Myocyte (in vitro differentiated cells): ENCODE results near the gene TLCD5. TPM values are rescaled to one million over a fixed set of nuclear protein-coding genes. Genes with fewer than 3 reads are reported as not detected.
A peak's percentile ranks its signal among the peaks of the same experiment; 100 is the strongest.

Source experiments
- DNase-seq: peaks from one replicate; pipeline ENCODE4 v3.0.0-alpha.2; 2012; ENCODE audit warnings: low read depth
- polyA plus RNA-seq: library from polyadenylated mRNA; unstranded; fragments of >200 nt; gene quantifications from one replicate; pipeline ENCODE4 v1.2.1, GENCODE V29; 2012; ENCODE audit warnings: missing spikeins
- total RNA-seq: library from RNA; depleted of rRNA; stranded (reverse); fragments of >200 nt; gene quantifications from 2 replicates; pipeline ENCODE4 v1.2.3, GENCODE V29; 2014

TLCD5 gene
- total RNA-seq, result 17.7 and 24.2 TPM in 2 replicates
- 11.5 TPM for polyA plus RNA-seq

GRCh38 chr11:120324932-120325810 is at the start of gene TLCD5:
Gene TLCD5, plus strand, starts transcription at chr11:120325299. Its CDS starts 2,143 bp downstream, at chr11:120327442.
- DNase-seq, result peak; percentile 79

DNA sequence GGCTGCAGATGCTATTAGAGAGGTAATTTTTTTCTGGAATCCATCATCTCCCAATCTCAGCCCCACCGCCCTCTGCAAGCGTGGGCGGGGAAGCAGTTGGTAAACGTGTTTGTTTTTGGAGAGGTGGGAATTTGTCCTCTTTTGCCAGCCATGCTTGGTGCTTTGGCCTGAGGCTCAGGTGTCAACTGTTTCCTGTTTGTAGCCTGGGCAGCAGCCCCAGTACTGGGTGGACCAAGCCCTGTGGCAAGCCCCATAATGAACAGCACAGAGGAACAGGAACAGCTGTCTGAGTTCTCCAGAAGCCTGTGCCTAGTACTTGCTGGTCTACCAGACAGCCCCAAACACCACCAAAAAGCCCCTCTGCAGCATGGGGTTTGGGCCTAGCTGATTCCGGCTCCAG is 45.6 kb upstream of the TLCD5 start:
- peak; percentile 26 for DNase-seq

DNA sequence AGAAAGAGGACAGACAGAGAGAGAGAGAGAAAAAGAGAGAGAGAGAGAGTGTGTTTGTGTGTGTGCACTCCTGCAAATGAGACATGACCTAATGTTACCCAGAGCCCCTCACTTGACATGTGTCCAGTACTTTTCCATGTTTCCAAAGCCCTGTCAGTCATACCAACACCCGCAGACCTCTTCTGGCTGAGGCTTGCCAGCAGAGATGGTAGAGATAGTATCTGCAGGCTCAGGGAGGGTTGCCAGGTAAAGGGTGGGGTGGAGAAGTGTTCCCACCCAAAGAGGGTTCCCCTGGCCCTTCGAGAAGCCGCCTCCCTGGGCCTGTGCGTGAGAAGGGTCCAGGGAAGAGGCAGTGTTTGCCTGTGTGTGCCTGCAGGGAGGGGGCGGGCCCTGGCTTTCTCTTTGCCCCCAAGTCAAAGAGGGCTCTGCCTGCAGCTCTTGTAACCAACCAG is 44.5 kb upstream of the TLCD5 start:
- DNase-seq, result peak; percentile 48

DNA sequence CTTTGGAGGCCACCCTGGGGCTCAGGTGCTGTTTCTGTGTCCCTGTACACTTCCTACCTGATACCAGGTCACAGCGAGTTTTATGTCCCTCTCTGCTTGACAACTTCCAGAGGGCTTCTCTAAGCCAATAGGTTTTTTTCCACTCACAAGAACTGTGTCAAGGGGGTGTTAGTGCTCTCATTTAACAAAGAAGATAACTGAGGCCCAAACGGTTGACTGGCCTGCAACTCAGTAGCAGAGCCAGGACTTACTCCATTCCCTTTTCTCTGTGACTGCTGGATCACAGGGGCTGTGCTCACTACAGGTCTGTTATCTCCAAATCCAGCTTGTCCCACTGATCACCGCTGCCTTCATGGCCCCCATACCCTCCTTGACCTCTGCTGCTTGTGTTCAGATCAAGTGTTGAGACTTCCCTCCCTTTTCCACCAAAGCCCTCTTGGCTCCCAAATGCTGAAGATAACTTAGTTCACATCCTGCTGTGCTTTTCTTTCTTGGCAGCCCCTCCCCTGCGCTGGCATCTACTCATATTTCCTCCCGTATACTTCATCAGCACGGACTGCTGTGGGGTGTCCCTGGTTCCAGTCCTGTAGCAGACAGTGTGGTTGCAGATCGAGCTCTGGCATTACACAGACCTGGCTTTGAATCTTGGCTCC is 43.8 kb upstream of the TLCD5 start:
- DNase-seq, result no peak

GRCh38 chr11:120283124-120283523 is 42.0 kb upstream of the TLCD5 start:
- no peak for DNase-seq

- no peak for DNase-seq
These were observed 40.8 kb upstream of the TLCD5 start for GRCh38 chr11:120284272-120284671.

DNA sequence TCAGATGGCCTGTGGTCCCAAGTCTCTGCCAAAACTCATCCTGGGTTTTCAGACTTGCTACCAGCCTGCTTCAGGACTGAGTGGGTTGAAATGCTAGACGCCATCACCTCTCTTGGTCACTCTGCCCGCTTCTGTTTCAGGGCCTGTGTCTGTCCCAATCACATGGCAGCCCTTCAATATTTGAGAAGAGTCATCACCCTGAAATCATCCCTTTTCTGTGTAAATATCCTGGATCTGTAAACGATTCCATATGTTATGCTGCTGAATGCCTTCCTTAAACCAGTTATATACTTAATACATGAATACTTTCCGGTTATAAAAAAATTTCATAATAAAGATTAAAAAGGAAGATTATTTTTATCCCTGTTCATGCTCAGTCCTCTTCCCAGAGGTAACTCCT is 39.8 kb upstream of the TLCD5 start:
- DNase-seq, result no peak

GRCh38 chr11:120288021-120288420 is 37.1 kb upstream of the TLCD5 start:
- DNase-seq, result no peak

DNA sequence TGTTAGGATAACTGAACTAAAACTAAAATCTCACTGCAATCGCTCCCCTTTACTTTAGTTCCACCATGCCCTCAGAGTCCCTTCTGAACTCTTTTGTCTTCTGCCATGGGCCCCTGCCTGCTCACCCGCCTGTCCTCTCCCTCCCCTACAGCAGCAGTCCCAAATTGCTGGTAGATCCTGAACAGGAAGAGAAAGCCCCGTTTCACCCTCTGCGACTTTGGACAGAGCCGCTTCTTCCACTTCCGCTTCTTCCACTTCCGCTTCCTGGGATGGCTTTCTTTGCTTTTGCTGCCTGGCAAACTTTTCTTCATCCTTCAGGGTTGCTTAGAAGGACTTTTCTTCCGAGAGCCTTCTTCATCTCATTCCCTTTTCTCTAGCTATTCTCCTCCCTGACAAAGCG is 35.7 kb upstream of the TLCD5 start:
- DNase-seq, result no peak

DNA sequence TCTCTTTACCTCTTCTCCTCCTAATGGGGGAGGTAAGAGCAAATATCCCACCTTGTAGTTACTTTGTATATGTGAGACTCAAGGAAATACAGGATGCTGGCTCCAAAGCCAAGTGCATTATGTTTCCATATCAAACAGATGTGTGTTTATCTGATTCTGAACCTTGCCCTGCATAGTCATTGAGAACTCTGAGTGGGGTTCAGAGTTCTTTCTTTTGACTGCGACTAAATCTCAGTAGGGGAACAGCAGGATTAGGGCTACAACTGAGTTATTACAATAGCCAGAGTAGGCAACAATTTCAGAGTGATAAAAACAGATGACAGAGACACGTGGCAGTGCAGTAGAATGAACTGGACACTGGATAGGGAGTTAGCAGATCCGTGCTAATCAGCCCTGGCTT is 34.1 kb upstream of the TLCD5 start:
- no peak for DNase-seq

DNA sequence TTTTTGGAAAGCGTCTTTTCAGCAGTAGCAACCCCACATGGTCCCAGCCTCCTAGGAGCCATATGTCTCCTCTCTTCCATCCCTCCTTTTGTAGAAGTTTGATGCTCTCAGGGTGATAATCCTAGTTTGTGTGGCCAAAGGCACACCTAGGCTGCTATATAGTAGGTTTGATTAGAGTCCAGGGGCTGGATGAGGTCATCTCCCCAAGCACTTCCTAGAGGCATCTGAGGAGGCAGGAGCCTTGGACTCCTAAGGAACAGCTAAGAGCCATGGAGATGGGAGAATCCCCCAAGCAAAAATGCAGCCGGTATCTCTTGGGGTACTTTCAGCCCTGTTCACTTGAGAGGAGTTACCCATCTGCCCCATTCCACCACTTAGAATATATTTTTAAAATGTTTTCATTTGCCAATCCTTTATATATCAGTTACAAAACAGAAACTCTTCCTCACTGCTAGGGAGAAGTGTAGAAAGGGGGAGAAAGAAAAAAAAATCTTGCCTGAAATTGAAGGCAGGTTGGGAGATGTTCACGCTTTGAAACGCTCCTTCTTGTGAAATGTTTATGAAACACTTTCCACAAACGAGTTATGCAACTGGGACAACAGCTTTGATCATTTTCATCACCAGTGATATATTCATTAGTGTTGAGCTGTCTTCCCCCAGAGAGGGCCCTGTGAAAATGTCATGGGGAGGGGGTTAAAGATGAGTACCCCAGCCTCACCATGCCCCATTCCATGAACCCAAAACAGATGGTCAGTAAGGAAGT is 31.9 kb upstream of the TLCD5 start:
- DNase-seq, result no peak

- DNase-seq, result no peak
These were observed 31.0 kb upstream of the TLCD5 start for GRCh38 chr11:120294096-120294495.

DNA sequence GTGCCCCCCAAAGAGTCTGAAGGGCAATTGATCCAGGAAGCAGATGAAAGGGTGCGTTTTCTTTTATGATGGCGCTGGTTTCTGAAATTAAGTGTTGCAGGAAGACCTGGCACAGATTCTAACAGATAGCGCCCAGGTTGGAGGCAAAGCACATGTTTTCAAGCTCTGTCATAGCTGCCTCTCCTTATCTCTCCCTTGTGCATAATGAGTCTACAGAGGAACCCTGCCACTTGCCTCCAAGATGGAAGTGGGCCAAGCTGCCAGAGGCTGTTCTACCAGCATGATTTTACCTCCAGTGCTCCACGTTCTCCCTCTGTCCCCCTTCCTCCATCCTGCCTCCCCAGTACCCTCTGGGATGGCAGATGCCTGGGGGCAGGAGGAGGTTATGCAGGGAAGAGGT is 30.0 kb upstream of the TLCD5 start:
- no peak for DNase-seq

DNA sequence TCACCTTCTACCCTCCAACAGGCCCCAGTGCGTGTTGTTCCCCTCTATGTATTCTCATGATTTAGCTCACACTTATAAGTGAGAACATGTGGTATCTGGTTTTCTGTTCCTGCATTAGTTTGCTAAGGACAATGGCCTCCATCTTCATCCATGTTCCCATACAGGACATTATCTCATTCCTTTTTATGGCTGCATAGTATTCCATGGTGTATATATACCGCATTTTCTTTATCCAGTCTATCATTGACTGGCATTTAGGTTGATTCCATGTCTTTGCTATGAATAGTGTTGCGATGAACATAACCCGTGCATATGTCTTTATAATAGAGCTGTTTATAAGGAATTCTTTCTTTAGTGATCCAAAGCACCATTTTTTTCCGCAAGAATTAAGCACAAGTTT is 28.5 kb upstream of the TLCD5 start:
- no peak for DNase-seq

DNA sequence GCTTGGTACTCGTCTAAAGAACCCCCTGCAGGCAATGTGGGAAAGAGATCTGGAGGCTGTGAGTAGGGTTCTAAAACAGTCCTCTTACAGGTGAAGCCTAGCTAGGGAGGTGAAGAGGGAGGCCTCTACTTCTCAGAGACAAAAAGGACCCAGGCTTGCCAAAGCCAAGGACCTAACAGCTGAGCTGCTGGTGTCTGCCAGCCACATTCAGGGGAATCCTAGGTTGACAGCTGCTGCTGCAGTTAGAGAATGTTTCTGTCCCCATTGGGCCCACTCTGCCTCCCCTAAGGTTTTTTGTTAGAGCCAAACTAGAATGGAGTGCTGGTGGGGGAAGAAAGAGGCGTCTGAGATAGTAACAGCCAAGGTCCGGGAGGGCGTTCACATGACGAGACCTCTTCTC is 26.6 kb upstream of the TLCD5 start:
- DNase-seq, result peak; percentile 73

DNA sequence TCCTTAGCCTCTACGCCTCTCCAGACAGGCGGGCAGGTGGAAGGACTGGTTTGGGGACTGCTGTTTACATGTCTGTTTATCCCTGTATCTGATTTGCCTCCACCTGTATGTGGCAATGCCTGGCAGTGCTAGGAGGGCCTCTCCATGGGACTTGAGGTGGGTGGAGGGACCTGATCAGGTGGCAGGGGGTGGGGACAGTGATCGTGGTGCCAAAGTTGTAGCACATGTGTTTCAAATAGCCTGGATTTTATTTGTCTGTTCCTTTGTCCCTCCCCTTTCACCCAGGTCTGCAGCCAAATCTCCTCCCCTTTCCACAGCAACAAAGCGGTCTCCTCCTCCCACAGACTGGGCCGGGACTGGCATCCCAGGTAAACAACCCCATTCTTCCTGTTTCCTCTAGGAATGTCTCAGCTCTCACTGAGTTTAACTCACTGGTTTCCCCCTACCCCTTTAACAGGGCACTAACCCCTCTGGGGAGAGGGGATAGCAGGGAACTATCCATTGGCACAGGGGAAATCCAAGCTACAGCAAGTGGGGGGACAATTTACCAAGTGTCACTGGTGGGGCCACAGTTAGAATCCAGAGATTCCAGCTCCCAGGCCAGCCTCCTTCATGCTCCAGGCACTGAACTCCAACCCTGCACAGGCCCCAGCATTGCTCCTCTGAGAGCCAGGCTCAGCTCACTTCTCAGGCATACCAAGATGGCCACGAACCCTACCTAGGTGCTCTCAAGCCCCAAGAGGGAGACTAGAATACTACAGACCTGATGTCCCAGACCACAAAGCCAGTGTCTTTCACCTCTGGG is 22.9 kb upstream of the TLCD5 start:
- no peak for DNase-seq

DNA sequence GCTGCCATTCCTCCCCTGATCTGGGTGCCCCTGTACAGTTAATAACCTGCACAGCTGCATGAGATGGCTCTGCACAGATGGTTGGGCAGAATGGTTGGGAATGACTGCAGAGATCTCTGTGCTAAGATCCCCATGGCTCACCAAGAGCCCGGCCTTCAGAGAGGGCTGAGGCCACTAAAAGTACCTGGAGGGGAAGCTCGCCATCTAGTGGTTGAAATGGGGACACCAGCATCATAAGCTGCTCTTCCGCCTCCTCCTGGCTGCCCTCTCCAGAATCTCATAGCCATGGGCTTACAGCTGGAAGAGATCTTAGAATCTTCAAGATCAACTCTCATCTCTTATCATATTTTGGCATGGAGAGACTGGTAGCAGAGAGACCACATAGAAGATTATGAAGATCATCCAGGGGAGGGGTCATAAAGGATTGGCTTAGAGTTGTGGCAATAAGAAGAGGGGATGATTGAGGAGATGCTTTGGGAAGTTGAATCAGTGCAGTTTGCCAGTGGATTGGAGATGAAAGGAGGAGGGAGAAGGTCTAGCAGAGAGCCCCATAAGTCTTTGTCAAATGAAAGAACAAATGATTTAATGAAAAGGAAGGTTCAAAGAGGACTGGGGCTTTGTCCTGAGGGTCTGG is 22.0 kb upstream of the TLCD5 start:
- DNase-seq, result peak; percentile 61

DNA sequence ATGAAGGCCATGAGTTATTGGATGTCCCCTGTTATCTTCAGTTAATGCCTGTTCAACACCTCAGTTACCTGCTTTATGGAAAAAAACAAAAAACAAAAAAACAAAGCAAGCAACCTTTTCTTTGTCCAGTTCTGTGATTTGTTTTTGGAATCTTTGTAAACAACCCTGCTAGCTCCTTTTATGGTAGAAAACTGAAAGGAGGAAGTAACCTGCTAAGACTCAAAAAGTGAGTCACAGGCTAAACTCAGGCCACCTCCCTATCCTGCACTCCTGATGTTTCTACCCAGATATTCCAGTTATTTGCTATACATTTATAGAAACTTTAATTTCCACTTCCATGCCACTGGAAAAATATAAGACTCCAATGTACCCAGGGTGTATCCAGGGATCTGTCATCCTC is 20.6 kb upstream of the TLCD5 start:
- DNase-seq, result no peak

DNA sequence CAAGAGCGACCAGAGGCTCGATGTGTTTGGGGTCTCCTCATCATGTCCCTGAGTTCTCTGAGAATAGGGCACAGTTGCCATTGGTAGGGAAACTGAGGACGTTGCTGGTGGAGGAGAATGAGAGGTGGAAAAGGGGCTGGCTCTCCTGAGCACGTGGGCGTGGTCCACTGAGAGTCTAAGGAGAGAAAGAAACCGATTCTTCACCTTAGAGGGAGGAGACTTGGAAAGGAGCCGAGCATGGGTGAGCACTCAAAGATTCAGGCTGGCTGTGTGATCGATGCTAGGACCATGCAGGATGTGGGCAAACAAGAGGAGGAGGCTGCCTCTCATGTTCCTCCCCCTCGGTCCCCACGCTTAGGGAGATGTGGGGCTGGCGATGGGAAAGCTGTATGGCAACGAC is 19.8 kb upstream of the TLCD5 start:
- DNase-seq, result no peak

- peak; percentile 63 for DNase-seq
These were observed 18.4 kb upstream of the TLCD5 start for GRCh38 chr11:120306519-120307242.
